GM13977 (cell line): ENCODE data around the gene TAS2R40.

ENCODE experiments used
- DNase-seq: peaks from one replicate; pipeline ENCODE4 v3.0.0; 2012; ENCODE audit warnings: low spot score
- in situ Hi-C: fragments of 300-500 bp; cut with MboI; formaldehyde crosslinking; loops from one replicate; pipeline ENCODE4 v1.12.0; 2022; ENCODE audit warnings: low sequenced_read_pairs, low pct_unique_long_range_greater_than_20kb, mixed read lengths, inconsistent platforms; ENCODE audit not compliant: unreplicated experiment
- TF ChIP-seq, protein P1 (sequence below): IDR thresholded peaks from 2 replicates; pipeline ENCODE4 v1.5.1; 2012; ENCODE audit warnings: mild to moderate bottlenecking, control low read depth; ENCODE audit not compliant: insufficient read depth; ENCODE audit errors: extremely low read depth, missing control alignments

TAS2R40 gene

GRCh38 chr7:143255564-143255963 lies 33.7 kb downstream of the TAS2R40 start:
- in situ Hi-C loops: loop anchor here (10.0 kb wide), 1 partner anchor 49 kb away; no protein-coding TSS in a partner anchor
- TF ChIP-seq, protein P1, sequence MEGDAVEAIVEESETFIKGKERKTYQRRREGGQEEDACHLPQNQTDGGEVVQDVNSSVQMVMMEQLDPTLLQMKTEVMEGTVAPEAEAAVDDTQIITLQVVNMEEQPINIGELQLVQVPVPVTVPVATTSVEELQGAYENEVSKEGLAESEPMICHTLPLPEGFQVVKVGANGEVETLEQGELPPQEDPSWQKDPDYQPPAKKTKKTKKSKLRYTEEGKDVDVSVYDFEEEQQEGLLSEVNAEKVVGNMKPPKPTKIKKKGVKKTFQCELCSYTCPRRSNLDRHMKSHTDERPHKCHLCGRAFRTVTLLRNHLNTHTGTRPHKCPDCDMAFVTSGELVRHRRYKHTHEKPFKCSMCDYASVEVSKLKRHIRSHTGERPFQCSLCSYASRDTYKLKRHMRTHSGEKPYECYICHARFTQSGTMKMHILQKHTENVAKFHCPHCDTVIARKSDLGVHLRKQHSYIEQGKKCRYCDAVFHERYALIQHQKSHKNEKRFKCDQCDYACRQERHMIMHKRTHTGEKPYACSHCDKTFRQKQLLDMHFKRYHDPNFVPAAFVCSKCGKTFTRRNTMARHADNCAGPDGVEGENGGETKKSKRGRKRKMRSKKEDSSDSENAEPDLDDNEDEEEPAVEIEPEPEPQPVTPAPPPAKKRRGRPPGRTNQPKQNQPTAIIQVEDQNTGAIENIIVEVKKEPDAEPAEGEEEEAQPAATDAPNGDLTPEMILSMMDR: no peak
- DNase-seq: no peak

DNA sequence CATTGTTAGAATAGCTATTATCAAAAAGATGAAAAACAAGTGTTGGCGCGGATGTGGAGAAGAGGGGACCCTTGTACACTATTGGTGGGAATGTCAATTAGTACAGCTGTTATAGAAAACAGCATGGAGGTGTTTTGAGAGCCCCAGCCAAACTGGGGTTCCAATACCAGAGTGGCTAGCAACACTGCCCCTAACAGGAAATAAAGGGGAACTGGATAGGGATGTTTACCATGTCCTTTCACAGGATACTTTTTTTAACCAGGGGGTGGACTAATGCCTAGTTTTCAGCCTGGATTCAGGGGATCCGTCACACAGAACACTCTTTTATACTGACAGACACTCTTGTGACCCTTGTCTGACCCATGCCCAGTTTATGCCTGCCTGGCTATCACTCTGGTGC lies 34.5 kb downstream of the TAS2R40 start:
- TF ChIP-seq, protein P1: no peak
- no peak for DNase-seq

DNA sequence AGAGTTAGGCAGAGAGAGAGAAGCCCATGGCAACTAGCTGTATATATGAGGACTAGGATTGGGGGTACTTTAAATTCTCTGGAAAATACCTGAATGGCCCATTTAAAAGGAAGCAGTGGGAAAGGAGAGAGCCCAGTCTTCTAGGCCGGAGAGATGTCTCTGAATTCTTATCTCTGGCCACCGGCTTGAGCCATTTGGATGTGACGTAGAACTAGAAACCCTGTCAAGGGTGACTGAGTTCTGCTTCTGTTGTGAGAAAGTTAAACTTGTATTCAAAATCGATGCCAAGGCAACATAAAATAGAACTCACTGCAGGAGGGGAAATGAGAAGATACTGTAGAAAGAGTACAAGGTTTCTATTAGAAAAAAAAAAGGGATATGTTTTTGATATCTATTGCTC lies 35.1 kb downstream of the TAS2R40 start:
- TF ChIP-seq, protein P1: no peak
- in situ Hi-C loops: loop anchor here (10.0 kb wide), 1 partner anchor 48 kb away; no protein-coding TSS in a partner anchor
- peak; percentile 36 for DNase-seq

More for the DNA sequence above, 34.5 kb downstream of the TAS2R40 start:
- in situ Hi-C loops: loop anchor here (10.0 kb wide), 1 partner anchor 48 kb away; no protein-coding TSS in a partner anchor

- TF ChIP-seq, protein P1: no peak
- no peak for DNase-seq
- in situ Hi-C loops: loop anchor here (10.0 kb wide), 1 partner anchor 47 kb away; no protein-coding TSS in a partner anchor
These were observed 35.7 kb downstream of the TAS2R40 start for GRCh38 chr7:143257501-143257900.

DNA sequence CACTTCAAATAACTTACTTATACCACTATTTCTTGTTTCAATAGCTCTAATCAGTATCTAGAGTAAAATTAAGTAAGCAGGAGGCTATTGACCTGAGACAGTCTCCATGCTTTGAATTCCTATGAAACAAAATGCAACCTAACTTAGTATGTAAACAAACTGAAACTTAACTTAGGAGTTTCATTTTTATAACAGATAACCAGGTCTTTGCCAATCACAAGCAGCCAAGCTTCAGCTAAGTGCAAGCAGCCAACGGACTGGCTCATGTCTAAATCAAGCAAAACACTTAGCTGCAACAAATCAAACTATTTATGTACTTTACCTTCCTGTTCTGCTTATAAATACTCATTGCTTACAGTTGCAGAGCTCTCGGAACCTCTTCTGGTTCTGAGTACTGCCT lies 37.0 kb downstream of the TAS2R40 start:
- TF ChIP-seq, protein P1: no peak
- in situ Hi-C loops: loop anchor here (10.0 kb wide), 1 partner anchor 46 kb away; no protein-coding TSS in a partner anchor
- DNase-seq: peak; percentile 45

GRCh38 chr7:143259765-143260164 lies 37.9 kb downstream of the TAS2R40 start:
- DNase-seq: no peak
- in situ Hi-C loops: loop anchor here (10.0 kb wide), 1 partner anchor 45 kb away; no protein-coding TSS in a partner anchor
- TF ChIP-seq, protein P1: no peak

GRCh38 chr7:143261901-143262300 lies 40.1 kb downstream of the TAS2R40 start:
- DNase-seq: no peak
- in situ Hi-C loops: no loop called here
- TF ChIP-seq, protein P1: no peak
